Thyroid gland (tissue), 4 donors: ENCODE measurements around the gene SCN5A. TPM values are rescaled to one million over a fixed set of nuclear protein-coding genes. Genes with fewer than 3 reads are reported as not detected.

ENCODE experiments used
- DNase-seq, 2 donors: peaks; one replicate each; pipeline ENCODE4 v3.0.0-alpha.2; 2019
- H3K27ac ChIP-seq, 3 donors: fragments of 200-600 bp; sonication (generic); 1 replicate in 2 of 3; 2 replicates in 1 of 3; pipeline ENCODE4 v1.5.1; 2016 to 2019; ENCODE audit warnings: mild to moderate bottlenecking in 1 of 3, moderate library complexity in 1 of 3
- H3K27me3 ChIP-seq: fragments of 200-600 bp; sonication (generic); one replicate; pipeline ENCODE4 v1.5.1; 2019
- H3K36me3 ChIP-seq, 2 donors: fragments of 200-600 bp; sonication (generic); one replicate each; pipeline ENCODE4 v1.5.1; 2016 to 2019
- H3K4me1 ChIP-seq, 2 donors: fragments of 200-600 bp; sonication (generic); one replicate each; pipeline ENCODE4 v1.5.1; 2017 to 2019
- H3K4me3 ChIP-seq, 3 donors: fragments of 200-600 bp; sonication (generic); replicated peaks in 1 of 3; 1 replicate in 2 of 3; 2 replicates in 1 of 3; pipeline ENCODE4 v1.5.1; 2016; ENCODE audit warnings: mild to moderate bottlenecking in 1 of 3
- H3K9me3 ChIP-seq: fragments of 200-600 bp; sonication (generic); one replicate; pipeline ENCODE4 v1.5.1; 2017
- CTCF ChIP-seq, 6 experiments: fragments of 200-600 bp in 3 of 6; fragments of 450-650 bp in 3 of 6; sonication (generic) in 3 of 6; IDR thresholded peaks; one replicate each; pipeline ENCODE4 v1.5.1; 2016 to 2019; ENCODE audit warnings: antibody characterized with exemption in 6 of 6, mild to moderate bottlenecking in 2 of 6, inconsistent platforms in 1 of 6, moderate library complexity in 1 of 6
- POLR2A ChIP-seq, 2 donors: fragments of 450-650 bp; IDR thresholded peaks; one replicate each; pipeline ENCODE4 v1.6.1; 2017; ENCODE audit warnings: antibody characterized with exemption in 2 of 2, mild to moderate bottlenecking in 2 of 2, moderate library complexity in 1 of 2
- WGBS, 2 donors: methylation state at CpG; one replicate each; pipeline ENCODE4 v1.1.5; 2017; 5-methylcytosine and 5-hydroxymethylcytosine counted together
- intact Hi-C: fragments of 100-400 bp; cut with DNase I; formaldehyde crosslinking; loops from one replicate; pipeline ENCODE4 v1.15.1; 2023
- total RNA-seq, 4 donors: library from RNA; depleted of rRNA; stranded (reverse); fragments of >200 nt; gene quantifications; one replicate each; pipeline ENCODE4 v1.2.3, GENCODE V29; 2016

SCN5A gene
- total RNA-seq, 4 donors from 2014 or later, result 0.13 to 1.9 (median 1.1) TPM

GRCh38 chr3:38542401-38543298 is 106.8 kb downstream of the SCN5A start:
- Histone ChIP-seq H3K27ac (no peak overlapping the region), H3K36me3 (no peaks in the 10 kb centered on the region), H3K9me3 (no peaks in the 10 kb centered on the region), H3K27me3 (no peaks in the 10 kb centered on the region), H3K4me1 (no peaks in the 10 kb centered on the region), H3K4me3 (no peak overlapping the region)
- WGBS, 2 donors, result 63 to 74% methylated on average over 12 to 13 of the region's 16 CpGs
- intact Hi-C loops, result no loop called here
- DNase-seq, result no peak
- TF ChIP-seq POLR2A (IDR thresholded peaks at IDR 0.05) (no peak), CTCF (IDR thresholded peaks at IDR 0.05) (no peak)

- TF ChIP-seq POLR2A (IDR thresholded peaks at IDR 0.05) (no peak), CTCF (IDR thresholded peaks at IDR 0.05) (no peak)
- intact Hi-C loops, result no loop called here
- Histone ChIP-seq H3K9me3 (no peaks in the 10 kb centered on the region), H3K4me3 (no peak overlapping the region), H3K27me3 (no peaks in the 10 kb centered on the region), H3K36me3 (no peaks in the 10 kb centered on the region), H3K27ac (no peak overlapping the region), H3K4me1 (no peaks in the 10 kb centered on the region)
- DNase-seq, result no peak
- 84 to 88% methylated on average over 9 of the region's 9 CpGs for whole genome bisulfite sequencing, 2 donors
Observed at GRCh38 chr3:38541806-38542205, 107.7 kb downstream of the SCN5A start.

- Histone ChIP-seq H3K9me3 (no peaks in the 10 kb centered on the region), H3K4me1 (no peaks in the 10 kb centered on the region), H3K27me3 (no peaks in the 10 kb centered on the region), H3K4me3 (no peak overlapping the region), H3K27ac (no peak overlapping the region), H3K36me3 (no peaks in the 10 kb centered on the region)
- 29 to 56% methylated on average over 8 of the region's 8 CpGs for WGBS, 2 donors
- peak; percentile 45 to 47 for DNase-seq
- TF ChIP-seq CTCF (IDR thresholded peaks at IDR 0.05), result no peak
- no peak for TF ChIP-seq POLR2A (IDR thresholded peaks at IDR 0.05)
- intact Hi-C loops, result no loop called here
Observed at GRCh38 chr3:38538773-38539353, 110.6 kb downstream of the SCN5A start.

- Histone ChIP-seq H3K4me1 (no peaks in the 10 kb centered on the region), H3K36me3 (no peaks in the 10 kb centered on the region), H3K27ac (no peak overlapping the region), H3K4me3 (no peak overlapping the region), H3K27me3 (no peaks in the 10 kb centered on the region), H3K9me3 (no peaks in the 10 kb centered on the region)
- WGBS, 2 donors, result 77 to 79% methylated on average over 3 of the region's 3 CpGs
- TF ChIP-seq POLR2A (IDR thresholded peaks at IDR 0.05), result no peak
- no peak for DNase-seq
- intact Hi-C loops, result no loop called here
Observed at GRCh38 chr3:38536671-38537070, 112.8 kb downstream of the SCN5A start.

GRCh38 chr3:38534604-38535003 is 114.9 kb downstream of the SCN5A start:
- Histone ChIP-seq H3K27ac (no peak overlapping the region), H3K9me3 (no peaks in the 10 kb centered on the region), H3K27me3 (no peaks in the 10 kb centered on the region), H3K4me1 (no peaks in the 10 kb centered on the region), H3K36me3 (no peaks in the 10 kb centered on the region), H3K4me3 (no peak overlapping the region)
- TF ChIP-seq POLR2A (IDR thresholded peaks at IDR 0.05) (no peak), CTCF (IDR thresholded peaks at IDR 0.05) (no peak)
- intact Hi-C loops, result no loop called here
- no peak for DNase-seq
- 98% methylated on average over 7 of the region's 7 CpGs for WGBS, 2 donors
